Right atrium auricular region (tissue), 2 donors: ENCODE data around the gene MCUR1. TPM values are rescaled to one million over a fixed set of nuclear protein-coding genes. Genes with fewer than 3 reads are reported as not detected.

Source experiments
- DNase-seq: peaks from one replicate; pipeline ENCODE4 v3.0.0-alpha.2; 2019; ENCODE audit warnings: low spot score
- H3K27ac ChIP-seq, 2 donors: fragments of 200-600 bp; sonication (generic); 1 replicate in 1 of 2; 2 replicates in 1 of 2; pipeline ENCODE4 v1.5.1; 2016 to 2019
- H3K27me3 ChIP-seq, 2 donors: fragments of 200-600 bp; sonication (generic); one replicate each; pipeline versions ENCODE4 v1.5.1 to v1.6.0; 2017 to 2019
- H3K36me3 ChIP-seq: fragments of 200-600 bp; sonication (generic); one replicate; pipeline ENCODE4 v1.5.1; 2016
- H3K4me1 ChIP-seq, 2 donors: fragments of 200-600 bp; sonication (generic); one replicate each; pipeline versions ENCODE4 v1.5.1 to v1.6.0; 2017 to 2019
- H3K4me3 ChIP-seq, 2 donors: fragments of 200-600 bp; sonication (generic); 1 replicate in 1 of 2; 2 replicates in 1 of 2; pipeline ENCODE4 v1.5.1; 2017 to 2019; ENCODE audit warnings: mild to moderate bottlenecking in 1 of 2, moderate library complexity in 1 of 2
- H3K9me3 ChIP-seq, 2 donors: fragments of 200-600 bp; sonication (generic); one replicate each; pipeline ENCODE4 v1.5.1; 2019
- total RNA-seq, 2 donors: library from RNA; depleted of rRNA; stranded (reverse); fragments of >200 nt; gene quantifications; one replicate each; pipeline ENCODE4 v1.1.0, GENCODE V29; 2016
- TF ChIP-seq, protein P1 (sequence below), 2 donors: fragments of 200-600 bp; sonication (generic); IDR thresholded peaks; one replicate each; pipeline ENCODE4 v1.5.1; 2019; ENCODE audit warnings: antibody characterized with exemption in 2 of 2

The MCUR1 gene
- total RNA-seq, 2 donors from 2014 or later: 11.0 to 11.2 TPM

DNA sequence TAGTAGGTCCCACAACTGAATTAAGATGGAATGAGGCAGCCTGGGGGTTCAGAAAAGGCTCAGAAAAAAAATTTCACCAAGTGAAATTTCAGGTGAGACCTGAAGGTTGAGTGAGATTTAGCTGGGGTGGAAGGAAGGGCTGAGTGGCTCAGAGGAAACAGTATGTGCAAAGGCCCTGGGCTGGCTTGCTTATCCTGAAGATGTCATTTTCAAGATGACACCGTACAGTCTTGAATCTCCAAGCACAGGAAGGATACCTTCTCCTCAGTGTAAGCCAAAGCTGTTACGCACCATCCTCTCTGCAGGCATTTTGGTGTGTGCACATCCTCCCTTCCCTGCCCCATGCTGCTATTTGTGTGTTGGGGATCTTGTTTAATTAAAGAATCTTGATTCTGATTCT, 59.7 kb downstream of the MCUR1 start:
- Histone ChIP-seq H3K4me3 (no peak overlapping the region), H3K9me3 (no peaks in the 10 kb centered on the region), H3K27me3 (no peaks in the 10 kb centered on the region), H3K27ac (no peak overlapping the region), H3K4me1 (no peaks in the 10 kb centered on the region), H3K36me3 (no peaks in the 10 kb centered on the region)
- TF ChIP-seq, protein P1, sequence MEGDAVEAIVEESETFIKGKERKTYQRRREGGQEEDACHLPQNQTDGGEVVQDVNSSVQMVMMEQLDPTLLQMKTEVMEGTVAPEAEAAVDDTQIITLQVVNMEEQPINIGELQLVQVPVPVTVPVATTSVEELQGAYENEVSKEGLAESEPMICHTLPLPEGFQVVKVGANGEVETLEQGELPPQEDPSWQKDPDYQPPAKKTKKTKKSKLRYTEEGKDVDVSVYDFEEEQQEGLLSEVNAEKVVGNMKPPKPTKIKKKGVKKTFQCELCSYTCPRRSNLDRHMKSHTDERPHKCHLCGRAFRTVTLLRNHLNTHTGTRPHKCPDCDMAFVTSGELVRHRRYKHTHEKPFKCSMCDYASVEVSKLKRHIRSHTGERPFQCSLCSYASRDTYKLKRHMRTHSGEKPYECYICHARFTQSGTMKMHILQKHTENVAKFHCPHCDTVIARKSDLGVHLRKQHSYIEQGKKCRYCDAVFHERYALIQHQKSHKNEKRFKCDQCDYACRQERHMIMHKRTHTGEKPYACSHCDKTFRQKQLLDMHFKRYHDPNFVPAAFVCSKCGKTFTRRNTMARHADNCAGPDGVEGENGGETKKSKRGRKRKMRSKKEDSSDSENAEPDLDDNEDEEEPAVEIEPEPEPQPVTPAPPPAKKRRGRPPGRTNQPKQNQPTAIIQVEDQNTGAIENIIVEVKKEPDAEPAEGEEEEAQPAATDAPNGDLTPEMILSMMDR (IDR thresholded peaks at IDR 0.05): no peak
- DNase-seq: no peak

DNA sequence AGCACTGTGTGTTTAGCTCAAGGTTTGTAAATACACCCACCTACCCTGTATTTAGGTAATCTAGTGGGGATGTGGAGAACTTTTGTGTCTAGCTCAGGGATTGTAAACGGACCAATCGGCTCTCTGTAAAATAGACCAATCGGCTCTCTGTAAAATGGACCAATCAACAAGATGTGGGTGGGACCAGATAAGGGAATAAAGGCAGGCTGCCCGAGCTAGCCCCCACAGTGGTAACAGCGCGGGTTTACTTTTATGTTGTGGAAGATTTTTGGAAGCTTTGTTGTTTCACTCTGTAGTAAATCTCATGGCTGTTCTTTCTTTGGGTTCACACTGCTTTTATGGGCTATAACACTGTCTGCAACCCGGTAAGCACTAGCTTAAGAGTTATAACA, 70.6 kb downstream of the MCUR1 start:
- H3K36me3 ChIP-seq: no peaks in the 10 kb centered on the region
- H3K27ac ChIP-seq: no peak overlapping the region
- DNase-seq: no peak
- H3K27me3 ChIP-seq: no peaks in the 10 kb centered on the region
- TF ChIP-seq, protein P1 (IDR thresholded peaks at IDR 0.05): no peak
- no peaks in the 10 kb centered on the region for H3K9me3 ChIP-seq
- H3K4me1 ChIP-seq: no peaks in the 10 kb centered on the region
- H3K4me3 ChIP-seq: no peak overlapping the region

DNA sequence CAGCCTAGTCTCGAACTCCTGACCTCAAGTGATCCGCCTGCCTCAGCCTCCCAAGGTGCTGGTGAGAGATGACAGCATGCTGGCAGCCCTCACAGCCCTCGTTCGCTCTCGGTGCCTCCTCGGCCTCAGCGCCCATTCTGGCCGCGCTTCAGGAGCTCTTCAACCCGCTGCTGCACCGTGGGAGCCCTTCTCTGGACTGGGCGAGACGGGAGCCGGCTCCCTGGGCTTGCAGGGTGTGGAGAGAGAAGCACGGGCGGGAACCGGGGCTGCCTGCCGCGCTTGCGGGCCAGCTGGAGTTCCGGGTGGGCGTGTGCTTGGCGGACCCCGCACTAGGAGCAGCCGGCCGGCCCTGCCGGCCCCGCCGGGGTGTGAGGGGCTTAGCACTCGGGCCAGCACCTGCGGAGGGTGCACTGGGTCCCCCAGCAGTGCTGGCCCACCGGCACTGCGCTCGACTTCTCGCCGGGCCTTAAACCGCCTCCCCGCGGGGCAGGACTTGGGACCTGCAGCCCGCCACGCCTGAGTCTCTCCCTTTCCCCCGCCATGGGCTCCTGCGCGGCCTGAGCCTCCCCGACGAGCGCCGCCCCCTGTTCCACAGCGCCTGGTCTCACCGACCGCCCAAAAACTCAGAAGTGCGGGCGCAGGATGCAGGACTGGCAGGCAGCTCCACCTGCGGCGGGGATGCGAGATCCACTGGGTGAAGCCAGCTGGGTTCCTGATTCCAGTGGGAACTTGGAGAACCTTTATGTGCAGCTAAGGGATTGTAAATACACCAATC, 71.2 kb downstream of the MCUR1 start:
- H3K27me3 ChIP-seq: no peaks in the 10 kb centered on the region
- no peaks in the 10 kb centered on the region for H3K36me3 ChIP-seq
- no peaks in the 10 kb centered on the region for H3K4me1 ChIP-seq
- TF ChIP-seq, protein P1 (IDR thresholded peaks at IDR 0.05): no peak
- DNase-seq: no peak
- no peaks in the 10 kb centered on the region for H3K9me3 ChIP-seq
- H3K27ac ChIP-seq: no peak overlapping the region
- no peak overlapping the region for H3K4me3 ChIP-seq

GRCh38 chr6:13741365-13741764, 73.0 kb downstream of the MCUR1 start:
- Histone ChIP-seq H3K36me3 (no peaks in the 10 kb centered on the region), H3K9me3 (no peaks in the 10 kb centered on the region), H3K27ac (no peak overlapping the region), H3K27me3 (no peaks in the 10 kb centered on the region), H3K4me3 (no peak overlapping the region), H3K4me1 (no peaks in the 10 kb centered on the region)
- TF ChIP-seq, protein P1 (IDR thresholded peaks at IDR 0.05): no peak
- no peak for DNase-seq

Other genes with a start within 250 kb of the MCUR1 start
- 10 to 100 TPM; 17.9 to 31.2 TPM for gene SIRT5, start 240.0 kb downstream of the MCUR1 start, total RNA-seq
- 10 to 100 TPM; 70.5 to 75.9 TPM for gene NOL7, start 199.2 kb downstream of the MCUR1 start, total RNA-seq
- 10 to 100 TPM; 28.4 TPM for gene RANBP9, start 102.7 kb downstream of the MCUR1 start, total RNA-seq
- under 1 TPM; 0.67 to 0.83 TPM for gene RNF182, start 110.4 kb upstream of the MCUR1 start, total RNA-seq